ENCODE data around the gene STAC3.
"Not testable (repeated sequence)": the region's sequence is repeated elsewhere in the genome, so short reads cannot be mapped to it uniquely, and the experiment has no call there.

STAC3 gene

GRCh38 chr12:57276935-57277563 is 26.1 kb upstream of the STAC3 start:
- H3K4me3 ChIP-seq (ENCODE audit: control insufficient read depth, low read depth, low read length) = no peak overlapping the region
- TF ChIP-seq CTCF (conservative IDR thresholded peaks at IDR 0.05; ENCODE audit: control insufficient read depth, insufficient read depth, low read depth, low read length) = peak; percentile 62
- peak; percentile 52 for DNase-seq (ENCODE audit: low read depth)

GRCh38 chr12:57276233-57276632 is 25.2 kb upstream of the STAC3 start:
- not testable (repeated sequence) for DNase-seq (ENCODE audit: low read depth); H3K4me3 ChIP-seq (ENCODE audit: control insufficient read depth, low read depth, low read length)

- no peak for TF ChIP-seq CTCF (conservative IDR thresholded peaks at IDR 0.05; ENCODE audit: control insufficient read depth, insufficient read depth, low read depth, low read length)
- no peak for DNase-seq (ENCODE audit: low read depth)
- H3K4me3 ChIP-seq (ENCODE audit: control insufficient read depth, low read depth, low read length) = no peak overlapping the region
Observed at GRCh38 chr12:57273516-57273915, 22.5 kb upstream of the STAC3 start.

- no peak overlapping the region for H3K4me3 ChIP-seq (ENCODE audit: control insufficient read depth, low read depth, low read length)
- TF ChIP-seq CTCF (conservative IDR thresholded peaks at IDR 0.05; ENCODE audit: control insufficient read depth, insufficient read depth, low read depth, low read length) = no peak
- DNase-seq (ENCODE audit: low read depth) = peak; percentile 38
Observed at GRCh38 chr12:57272337-57273151, 21.6 kb upstream of the STAC3 start.

- no peak for TF ChIP-seq CTCF (conservative IDR thresholded peaks at IDR 0.05; ENCODE audit: control insufficient read depth, insufficient read depth, low read depth, low read length)
- DNase-seq (ENCODE audit: low read depth) = no peak
- no peak overlapping the region for H3K4me3 ChIP-seq (ENCODE audit: control insufficient read depth, low read depth, low read length)
Observed at GRCh38 chr12:57270966-57271470, 20.0 kb upstream of the STAC3 start.

GRCh38 chr12:57268264-57268663 is 17.3 kb upstream of the STAC3 start:
- TF ChIP-seq CTCF (conservative IDR thresholded peaks at IDR 0.05; ENCODE audit: control insufficient read depth, insufficient read depth, low read depth, low read length) = no peak
- DNase-seq (ENCODE audit: low read depth) = peak; percentile 57
- H3K4me3 ChIP-seq (ENCODE audit: control insufficient read depth, low read depth, low read length) = no peak overlapping the region

- H3K4me3 ChIP-seq (ENCODE audit: control insufficient read depth, low read depth, low read length) = no peak overlapping the region
- TF ChIP-seq CTCF (conservative IDR thresholded peaks at IDR 0.05; ENCODE audit: control insufficient read depth, insufficient read depth, low read depth, low read length) = no peak
- DNase-seq (ENCODE audit: low read depth) = no peak
Observed at GRCh38 chr12:57266681-57267080, 15.7 kb upstream of the STAC3 start.

Data from fibroblast of mammary gland (primary cell).